ENCODE results near the gene HMCN1. TPM values are rescaled to one million over a fixed set of nuclear protein-coding genes. Genes with fewer than 3 reads are reported as not detected.

The HMCN1 gene
- total and polyA plus RNA-seq, 2 experiments from 2014 or later, result 1.6 to 8.7 TPM

DNA sequence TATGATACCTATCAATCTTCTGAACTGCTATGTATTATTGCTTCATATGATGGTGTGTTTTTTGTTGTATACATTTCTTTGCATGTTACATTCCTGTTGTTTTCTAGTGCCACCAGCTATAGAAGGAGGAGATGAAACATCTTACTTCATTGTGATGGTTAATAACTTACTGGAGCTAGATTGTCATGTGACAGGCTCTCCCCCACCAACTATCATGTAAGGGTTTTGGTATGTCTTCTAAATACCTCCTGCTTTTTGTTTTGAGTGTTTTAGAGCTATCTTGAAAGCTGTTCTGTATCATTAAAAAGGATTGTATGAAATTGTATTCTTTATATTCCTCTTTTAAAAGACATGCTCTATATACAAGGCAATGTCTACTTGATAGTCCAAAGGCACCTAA, 282.7 kb downstream of the HMCN1 start (continued):
- TF ChIP-seq, protein P1, sequence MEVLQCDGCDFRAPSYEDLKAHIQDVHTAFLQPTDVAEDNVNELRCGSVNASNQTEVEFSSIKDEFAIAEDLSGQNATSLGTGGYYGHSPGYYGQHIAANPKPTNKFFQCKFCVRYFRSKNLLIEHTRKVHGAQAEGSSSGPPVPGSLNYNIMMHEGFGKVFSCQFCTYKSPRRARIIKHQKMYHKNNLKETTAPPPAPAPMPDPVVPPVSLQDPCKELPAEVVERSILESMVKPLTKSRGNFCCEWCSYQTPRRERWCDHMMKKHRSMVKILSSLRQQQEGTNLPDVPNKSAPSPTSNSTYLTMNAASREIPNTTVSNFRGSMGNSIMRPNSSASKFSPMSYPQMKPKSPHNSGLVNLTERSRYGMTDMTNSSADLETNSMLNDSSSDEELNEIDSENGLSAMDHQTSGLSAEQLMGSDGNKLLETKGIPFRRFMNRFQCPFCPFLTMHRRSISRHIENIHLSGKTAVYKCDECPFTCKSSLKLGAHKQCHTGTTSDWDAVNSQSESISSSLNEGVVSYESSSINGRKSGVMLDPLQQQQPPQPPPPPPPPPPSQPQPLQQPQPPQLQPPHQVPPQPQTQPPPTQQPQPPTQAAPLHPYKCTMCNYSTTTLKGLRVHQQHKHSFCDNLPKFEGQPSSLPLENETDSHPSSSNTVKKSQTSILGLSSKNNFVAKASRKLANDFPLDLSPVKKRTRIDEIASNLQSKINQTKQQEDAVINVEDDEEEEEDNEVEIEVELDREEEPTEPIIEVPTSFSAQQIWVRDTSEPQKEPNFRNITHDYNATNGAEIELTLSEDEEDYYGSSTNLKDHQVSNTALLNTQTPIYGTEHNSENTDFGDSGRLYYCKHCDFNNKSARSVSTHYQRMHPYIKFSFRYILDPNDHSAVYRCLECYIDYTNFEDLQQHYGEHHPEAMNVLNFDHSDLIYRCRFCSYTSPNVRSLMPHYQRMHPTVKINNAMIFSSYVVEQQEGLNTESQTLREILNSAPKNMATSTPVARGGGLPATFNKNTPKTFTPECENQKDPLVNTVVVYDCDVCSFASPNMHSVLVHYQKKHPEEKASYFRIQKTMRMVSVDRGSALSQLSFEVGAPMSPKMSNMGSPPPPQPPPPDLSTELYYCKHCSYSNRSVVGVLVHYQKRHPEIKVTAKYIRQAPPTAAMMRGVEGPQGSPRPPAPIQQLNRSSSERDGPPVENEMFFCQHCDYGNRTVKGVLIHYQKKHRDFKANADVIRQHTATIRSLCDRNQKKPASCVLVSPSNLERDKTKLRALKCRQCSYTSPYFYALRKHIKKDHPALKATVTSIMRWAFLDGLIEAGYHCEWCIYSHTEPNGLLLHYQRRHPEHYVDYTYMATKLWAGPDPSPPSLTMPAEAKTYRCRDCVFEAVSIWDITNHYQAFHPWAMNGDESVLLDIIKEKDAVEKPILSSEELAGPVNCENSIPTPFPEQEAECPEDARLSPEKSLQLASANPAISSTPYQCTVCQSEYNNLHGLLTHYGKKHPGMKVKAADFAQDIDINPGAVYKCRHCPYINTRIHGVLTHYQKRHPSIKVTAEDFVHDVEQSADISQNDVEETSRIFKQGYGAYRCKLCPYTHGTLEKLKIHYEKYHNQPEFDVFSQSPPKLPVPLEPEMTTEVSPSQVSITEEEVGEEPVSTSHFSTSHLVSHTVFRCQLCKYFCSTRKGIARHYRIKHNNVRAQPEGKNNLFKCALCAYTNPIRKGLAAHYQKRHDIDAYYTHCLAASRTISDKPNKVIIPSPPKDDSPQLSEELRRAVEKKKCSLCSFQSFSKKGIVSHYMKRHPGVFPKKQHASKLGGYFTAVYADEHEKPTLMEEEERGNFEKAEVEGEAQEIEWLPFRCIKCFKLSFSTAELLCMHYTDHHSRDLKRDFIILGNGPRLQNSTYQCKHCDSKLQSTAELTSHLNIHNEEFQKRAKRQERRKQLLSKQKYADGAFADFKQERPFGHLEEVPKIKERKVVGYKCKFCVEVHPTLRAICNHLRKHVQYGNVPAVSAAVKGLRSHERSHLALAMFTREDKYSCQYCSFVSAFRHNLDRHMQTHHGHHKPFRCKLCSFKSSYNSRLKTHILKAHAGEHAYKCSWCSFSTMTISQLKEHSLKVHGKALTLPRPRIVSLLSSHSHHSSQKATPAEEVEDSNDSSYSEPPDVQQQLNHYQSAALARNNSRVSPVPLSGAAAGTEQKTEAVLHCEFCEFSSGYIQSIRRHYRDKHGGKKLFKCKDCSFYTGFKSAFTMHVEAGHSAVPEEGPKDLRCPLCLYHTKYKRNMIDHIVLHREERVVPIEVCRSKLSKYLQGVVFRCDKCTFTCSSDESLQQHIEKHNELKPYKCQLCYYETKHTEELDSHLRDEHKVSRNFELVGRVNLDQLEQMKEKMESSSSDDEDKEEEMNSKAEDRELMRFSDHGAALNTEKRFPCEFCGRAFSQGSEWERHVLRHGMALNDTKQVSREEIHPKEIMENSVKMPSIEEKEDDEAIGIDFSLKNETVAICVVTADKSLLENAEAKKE (CRISPR knock-in tag; IDR thresholded peaks at IDR 0.05), result no peak
- TF ChIP-seq, protein P2, sequence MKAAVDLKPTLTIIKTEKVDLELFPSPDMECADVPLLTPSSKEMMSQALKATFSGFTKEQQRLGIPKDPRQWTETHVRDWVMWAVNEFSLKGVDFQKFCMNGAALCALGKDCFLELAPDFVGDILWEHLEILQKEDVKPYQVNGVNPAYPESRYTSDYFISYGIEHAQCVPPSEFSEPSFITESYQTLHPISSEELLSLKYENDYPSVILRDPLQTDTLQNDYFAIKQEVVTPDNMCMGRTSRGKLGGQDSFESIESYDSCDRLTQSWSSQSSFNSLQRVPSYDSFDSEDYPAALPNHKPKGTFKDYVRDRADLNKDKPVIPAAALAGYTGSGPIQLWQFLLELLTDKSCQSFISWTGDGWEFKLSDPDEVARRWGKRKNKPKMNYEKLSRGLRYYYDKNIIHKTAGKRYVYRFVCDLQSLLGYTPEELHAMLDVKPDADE (IDR thresholded peaks at IDR 0.05), result no peak
- no peak for TF ChIP-seq JUNB (IDR thresholded peaks at IDR 0.05; ENCODE audit: unreplicated experiment)
- TF ChIP-seq EZH2phosphoT487 (IDR thresholded peaks at IDR 0.05; ENCODE audit: unreplicated experiment), result no peak
- no peak for TF ChIP-seq NANOG (IDR thresholded peaks at IDR 0.05; ENCODE audit: borderline replicate concordance)
- no peak for TF ChIP-seq CREB1 (CRISPR knock-in tag; IDR thresholded peaks at IDR 0.05; ENCODE audit: low read depth)
- no peak for TF ChIP-seq POLR2AphosphoS5 (IDR thresholded peaks at IDR 0.05; ENCODE audit: low read depth)
- TF ChIP-seq ZNF331 (CRISPR knock-in tag; IDR thresholded peaks at IDR 0.05; ENCODE audit: low read depth), result no peak

- no peak overlapping the region for H3K4me3 ChIP-seq
- no peaks in the 10 kb centered on the region for H3K36me3 ChIP-seq (ENCODE audit: insufficient read depth)
- H3K79me2 ChIP-seq (replicated peaks; ENCODE audit: insufficient read depth), result no peaks in the 10 kb centered on the region
- Mint-ChIP-seq H3K36me3 (ENCODE audit: low read depth) (no peaks in the 10 kb centered on the region), H3K9me3 (no peaks in the 10 kb centered on the region), H3K4me1 (no peaks in the 10 kb centered on the region), H3K4me3 (no peak overlapping the region), H3K27ac (no peak overlapping the region), H3K27me3 (ENCODE audit: insufficient read depth, low read depth, poor library complexity) (no peaks in the 10 kb centered on the region)
- DNase-seq (ENCODE audit: low spot score) (no peak), ATAC-seq (no peak)
- no peak overlapping the region for H3K4me2 ChIP-seq
- H3K9me2 ChIP-seq (ENCODE audit: insufficient read depth), result no peaks in the 10 kb centered on the region
- no peaks in the 10 kb centered on the region for H3K4me1 ChIP-seq (ENCODE audit: insufficient read depth)
- no peak overlapping the region for H3K27ac ChIP-seq (ENCODE audit: low read depth)
- H2AFZ ChIP-seq, result no peak overlapping the region
- no peaks in the 10 kb centered on the region for H4K20me1 ChIP-seq (replicated peaks; ENCODE audit: insufficient read depth)
- no peak for TF ChIP-seq NANOG (IDR thresholded peaks at IDR 0.05; ENCODE audit: borderline replicate concordance)
- no peak for TF ChIP-seq JUNB (IDR thresholded peaks at IDR 0.05; ENCODE audit: unreplicated experiment)
- no peak for TF ChIP-seq ZNF114 (CRISPR knock-in tag; IDR thresholded peaks at IDR 0.05)
- no peak for TF ChIP-seq EZH2 (IDR thresholded peaks at IDR 0.05; ENCODE audit: low read depth, unreplicated experiment)
- TF ChIP-seq, protein P3, sequence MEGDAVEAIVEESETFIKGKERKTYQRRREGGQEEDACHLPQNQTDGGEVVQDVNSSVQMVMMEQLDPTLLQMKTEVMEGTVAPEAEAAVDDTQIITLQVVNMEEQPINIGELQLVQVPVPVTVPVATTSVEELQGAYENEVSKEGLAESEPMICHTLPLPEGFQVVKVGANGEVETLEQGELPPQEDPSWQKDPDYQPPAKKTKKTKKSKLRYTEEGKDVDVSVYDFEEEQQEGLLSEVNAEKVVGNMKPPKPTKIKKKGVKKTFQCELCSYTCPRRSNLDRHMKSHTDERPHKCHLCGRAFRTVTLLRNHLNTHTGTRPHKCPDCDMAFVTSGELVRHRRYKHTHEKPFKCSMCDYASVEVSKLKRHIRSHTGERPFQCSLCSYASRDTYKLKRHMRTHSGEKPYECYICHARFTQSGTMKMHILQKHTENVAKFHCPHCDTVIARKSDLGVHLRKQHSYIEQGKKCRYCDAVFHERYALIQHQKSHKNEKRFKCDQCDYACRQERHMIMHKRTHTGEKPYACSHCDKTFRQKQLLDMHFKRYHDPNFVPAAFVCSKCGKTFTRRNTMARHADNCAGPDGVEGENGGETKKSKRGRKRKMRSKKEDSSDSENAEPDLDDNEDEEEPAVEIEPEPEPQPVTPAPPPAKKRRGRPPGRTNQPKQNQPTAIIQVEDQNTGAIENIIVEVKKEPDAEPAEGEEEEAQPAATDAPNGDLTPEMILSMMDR (conservative IDR thresholded peaks at IDR 0.05; ENCODE audit: low read depth in 2 of 2), result no peak
- no peak for TF ChIP-seq ZNF331 (CRISPR knock-in tag; IDR thresholded peaks at IDR 0.05; ENCODE audit: low read depth)
- no peak for TF ChIP-seq EZH2phosphoT487 (IDR thresholded peaks at IDR 0.05; ENCODE audit: unreplicated experiment)
- no peaks in the 10 kb centered on the region for H3F3A ChIP-seq (replicated peaks; ENCODE audit: low read depth)
- H3K27me3 ChIP-seq (ENCODE audit: insufficient read depth), result no peaks in the 10 kb centered on the region
These were observed 288.0 kb downstream of the HMCN1 start for GRCh38 chr1:186022184-186022583.
